ENCODE data around the gene FGF14. TPM values are rescaled to one million over a fixed set of nuclear protein-coding genes. Genes with fewer than 3 reads are reported as not detected.

Gene FGF14
- total and polyA plus RNA-seq, 2 donors (not counting 3 experiments of a cell fraction or from before 2014, with no cell fraction given) = not detected

DNA sequence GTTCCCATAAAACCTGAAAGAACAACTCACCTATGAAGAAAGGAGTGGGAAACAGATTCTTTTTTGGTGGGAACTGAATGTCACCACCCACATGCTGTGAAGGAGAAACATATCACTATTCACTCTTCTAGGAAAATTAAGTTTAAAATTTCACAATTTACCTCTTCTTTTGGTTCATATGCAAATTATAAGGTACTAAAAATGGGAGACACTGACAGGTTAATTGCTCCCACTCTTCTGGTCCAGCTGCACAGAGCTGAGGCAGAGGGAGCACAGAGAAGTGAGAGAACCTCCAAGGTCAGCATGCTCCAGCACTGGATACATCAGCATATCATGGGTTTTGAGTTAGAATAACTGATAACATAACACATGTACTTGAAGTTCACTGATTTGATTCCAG lies 186.9 kb downstream of the FGF14 start:
- Histone ChIP-seq H3K4me1 (ENCODE audit: control insufficient read depth, extremely low read depth, insufficient read depth, low read length) (no peaks in the 10 kb centered on the region), H3K9me3 (replicated peaks; ENCODE audit: control insufficient read depth, insufficient read depth, low read length) (no peaks in the 10 kb centered on the region), H3K27me3 (ENCODE audit: control insufficient read depth in 2 of 2, insufficient read depth in 2 of 2, low read length in 2 of 2) (no peaks in the 10 kb centered on the region), H3K4me2 (ENCODE audit: insufficient read depth, low read length) (no peak overlapping the region), H3K9me1 (replicated peaks; ENCODE audit: control insufficient read depth, extremely low read depth, insufficient read depth, low read length) (no peaks in the 10 kb centered on the region), H3K27ac (ENCODE audit: insufficient read depth, low read depth, low read length) (no peak overlapping the region), H4K20me1 (replicated peaks; ENCODE audit: control insufficient read depth, extremely low read depth, insufficient read depth, low read length) (no peaks in the 10 kb centered on the region), H3K36me3 (ENCODE audit: control insufficient read depth in 2 of 2, extremely low read depth in 1 of 2, insufficient read depth in 2 of 2, low read length in 2 of 2) (no peaks in the 10 kb centered on the region), H3K79me2 (ENCODE audit: control insufficient read depth, insufficient read depth, low read length) (no peaks in the 10 kb centered on the region), H2AFZ (ENCODE audit: low read depth, low read length) (no peak overlapping the region), H3K4me3 (replicated peaks in 1 of 3; ENCODE audit: insufficient read depth in 1 of 3, low read depth in 1 of 3, low read length in 3 of 3) (no peak overlapping the region), H3K9ac (replicated peaks; ENCODE audit: extremely low read depth, insufficient read depth, low read length) (no peak overlapping the region)
- ChIA-PET CTCF (no interaction called here), POLR2A (no interaction called here)
- TF ChIP-seq GATA2 (IDR thresholded peaks at IDR 0.05; ENCODE audit: insufficient read depth, insufficient read length, low read depth, low read length) = no peak
- no peak for TF ChIP-seq FOS (IDR thresholded peaks at IDR 0.05; ENCODE audit: borderline replicate concordance, insufficient read depth, low read length)
- TF ChIP-seq, protein P1, sequence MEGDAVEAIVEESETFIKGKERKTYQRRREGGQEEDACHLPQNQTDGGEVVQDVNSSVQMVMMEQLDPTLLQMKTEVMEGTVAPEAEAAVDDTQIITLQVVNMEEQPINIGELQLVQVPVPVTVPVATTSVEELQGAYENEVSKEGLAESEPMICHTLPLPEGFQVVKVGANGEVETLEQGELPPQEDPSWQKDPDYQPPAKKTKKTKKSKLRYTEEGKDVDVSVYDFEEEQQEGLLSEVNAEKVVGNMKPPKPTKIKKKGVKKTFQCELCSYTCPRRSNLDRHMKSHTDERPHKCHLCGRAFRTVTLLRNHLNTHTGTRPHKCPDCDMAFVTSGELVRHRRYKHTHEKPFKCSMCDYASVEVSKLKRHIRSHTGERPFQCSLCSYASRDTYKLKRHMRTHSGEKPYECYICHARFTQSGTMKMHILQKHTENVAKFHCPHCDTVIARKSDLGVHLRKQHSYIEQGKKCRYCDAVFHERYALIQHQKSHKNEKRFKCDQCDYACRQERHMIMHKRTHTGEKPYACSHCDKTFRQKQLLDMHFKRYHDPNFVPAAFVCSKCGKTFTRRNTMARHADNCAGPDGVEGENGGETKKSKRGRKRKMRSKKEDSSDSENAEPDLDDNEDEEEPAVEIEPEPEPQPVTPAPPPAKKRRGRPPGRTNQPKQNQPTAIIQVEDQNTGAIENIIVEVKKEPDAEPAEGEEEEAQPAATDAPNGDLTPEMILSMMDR (IDR thresholded peaks at IDR 0.05; ENCODE audit: extremely low read depth in 1 of 2, insufficient read depth in 1 of 2, low read depth in 1 of 2, low read length in 2 of 2) = no peak
- TF ChIP-seq EZH2 (IDR thresholded peaks at IDR 0.05; ENCODE audit: borderline replicate concordance, low read depth, low read length, severe bottlenecking) = no peak
- TF ChIP-seq, protein P2, sequence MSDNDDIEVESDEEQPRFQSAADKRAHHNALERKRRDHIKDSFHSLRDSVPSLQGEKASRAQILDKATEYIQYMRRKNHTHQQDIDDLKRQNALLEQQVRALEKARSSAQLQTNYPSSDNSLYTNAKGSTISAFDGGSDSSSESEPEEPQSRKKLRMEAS (IDR thresholded peaks at IDR 0.05; ENCODE audit: insufficient read depth, insufficient read length) = no peak
- BruUV-seq (replicated peaks) = no TSS peak
- dilution Hi-C loops (cut with MboI; ENCODE audit: extremely low pct_ligation_motif_present, low sequenced_read_pairs) = no loop called here
- FAIRE-seq = no peak
- intact Hi-C loops (cut with micrococcal nuclease) = no loop called here
- DNase-seq (ENCODE audit: low read depth, low spot score) = no peak

DNA sequence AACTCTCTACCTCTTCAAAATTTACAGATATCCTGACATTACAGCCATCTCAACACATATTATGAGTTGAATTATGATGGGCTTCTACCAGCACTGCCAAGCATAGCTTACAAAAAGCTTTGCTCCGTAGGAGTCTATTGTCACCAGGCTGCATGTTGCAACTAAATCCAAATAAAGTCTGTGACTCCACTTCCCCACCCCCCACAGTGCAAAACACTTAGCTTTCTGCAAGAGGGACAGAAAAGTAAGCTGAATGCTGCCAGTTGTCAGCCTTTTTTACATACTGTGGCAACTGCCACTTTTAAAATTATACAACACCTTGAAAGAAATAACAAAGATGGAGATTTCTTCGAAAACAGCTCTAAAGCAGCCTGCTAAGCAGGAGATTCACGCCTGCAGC lies 189.1 kb downstream of the FGF14 start:
- Histone ChIP-seq H3K27ac (ENCODE audit: insufficient read depth, low read depth, low read length) (no peak overlapping the region), H3K4me3 (replicated peaks in 1 of 3; ENCODE audit: insufficient read depth in 1 of 3, low read depth in 1 of 3, low read length in 3 of 3) (no peak overlapping the region), H2AFZ (ENCODE audit: low read depth, low read length) (no peak overlapping the region), H3K79me2 (ENCODE audit: control insufficient read depth, insufficient read depth, low read length) (no peaks in the 10 kb centered on the region), H3K27me3 (ENCODE audit: control insufficient read depth in 2 of 2, insufficient read depth in 2 of 2, low read length in 2 of 2) (peaks cover 0 to 2% of the 10 kb centered on the region in 2 experiments), H3K9ac (replicated peaks; ENCODE audit: extremely low read depth, insufficient read depth, low read length) (no peak overlapping the region), H3K9me3 (replicated peaks; ENCODE audit: control insufficient read depth, insufficient read depth, low read length) (no peaks in the 10 kb centered on the region), H4K20me1 (replicated peaks; ENCODE audit: control insufficient read depth, extremely low read depth, insufficient read depth, low read length) (no peaks in the 10 kb centered on the region), H3K4me1 (ENCODE audit: control insufficient read depth, extremely low read depth, insufficient read depth, low read length) (no peaks in the 10 kb centered on the region), H3K9me1 (replicated peaks; ENCODE audit: control insufficient read depth, extremely low read depth, insufficient read depth, low read length) (no peaks in the 10 kb centered on the region), H3K36me3 (ENCODE audit: control insufficient read depth in 2 of 2, extremely low read depth in 1 of 2, insufficient read depth in 2 of 2, low read length in 2 of 2) (no peaks in the 10 kb centered on the region), H3K4me2 (ENCODE audit: insufficient read depth, low read length) (no peak overlapping the region)
- dilution Hi-C loops (cut with MboI; ENCODE audit: extremely low pct_ligation_motif_present, low sequenced_read_pairs) = no loop called here
- BruUV-seq (replicated peaks) = no TSS peak
- FAIRE-seq = no peak
- intact Hi-C loops (cut with micrococcal nuclease) = no loop called here
- TF ChIP-seq JUN (IDR thresholded peaks at IDR 0.05; ENCODE audit: borderline replicate concordance, insufficient read depth, insufficient read length, low read depth) (no peak), POLR2A (IDR thresholded peaks at IDR 0.05; ENCODE audit: low read depth, low read length) (no peak), MYC (IDR thresholded peaks at IDR 0.05; ENCODE audit: low read depth, low read length) (no peak)
- DNase-seq (ENCODE audit: low read depth, low spot score) = no peak
- ChIA-PET POLR2A (no interaction called here), CTCF (no interaction called here)
